Embryonic facial prominence (tissue), 1 donor: ENCODE data around the gene MET.
"Not testable (repeated sequence)": the region's sequence is repeated elsewhere in the genome, so short reads cannot be mapped to it uniquely, and the experiment has no call there.

Experiments
- DNase-seq: peaks from one replicate; pipeline ENCODE4 v3.0.0-alpha.2; 2016; ENCODE audit errors: extremely low spot score

The MET gene

DNA sequence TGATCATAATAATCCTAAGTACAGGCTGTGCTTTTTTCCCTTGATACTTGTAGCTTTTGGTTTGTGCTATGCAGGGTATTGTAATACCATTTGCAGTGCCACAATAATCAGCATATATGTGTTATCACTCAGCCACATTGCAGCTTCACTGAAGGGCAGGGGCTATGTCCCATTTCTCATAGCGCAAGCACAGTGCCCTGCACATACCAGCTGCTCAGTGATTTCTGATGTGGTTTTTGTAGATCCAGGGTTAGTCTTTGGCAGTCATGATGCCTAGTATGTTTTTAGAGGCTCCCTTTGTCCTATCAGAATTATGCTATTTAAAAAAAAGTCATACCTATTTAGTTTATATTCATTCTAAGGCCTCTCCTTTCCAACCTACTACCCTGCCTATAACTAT lies 25.8 kb downstream of the MET start:
- DNase-seq, result no peak

DNA sequence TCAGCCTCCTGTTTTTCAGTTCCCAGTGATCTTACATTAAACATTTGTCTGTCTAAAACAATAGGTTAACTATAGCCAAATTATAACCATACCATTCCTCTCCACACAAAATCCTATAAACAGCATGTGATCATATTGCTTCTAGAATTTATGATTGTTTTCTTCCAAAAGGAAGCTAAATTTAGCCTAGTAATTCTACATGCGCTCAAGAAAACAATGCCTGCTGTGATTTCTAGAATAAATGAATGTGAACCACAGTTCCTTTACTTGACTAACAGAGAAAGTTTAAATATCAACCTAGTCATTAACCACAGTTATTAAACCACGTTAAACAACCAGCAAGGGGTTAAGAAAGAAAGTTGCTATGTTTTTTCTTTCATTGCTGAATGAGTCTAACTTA lies 26.4 kb downstream of the MET start:
- DNase-seq, result no peak

- no peak for DNase-seq
These were observed 27.1 kb downstream of the MET start for GRCh38 chr7:116698930-116699721.

GRCh38 chr7:116699722-116700120 lies 27.7 kb downstream of the MET start:
- no peak for DNase-seq

DNA sequence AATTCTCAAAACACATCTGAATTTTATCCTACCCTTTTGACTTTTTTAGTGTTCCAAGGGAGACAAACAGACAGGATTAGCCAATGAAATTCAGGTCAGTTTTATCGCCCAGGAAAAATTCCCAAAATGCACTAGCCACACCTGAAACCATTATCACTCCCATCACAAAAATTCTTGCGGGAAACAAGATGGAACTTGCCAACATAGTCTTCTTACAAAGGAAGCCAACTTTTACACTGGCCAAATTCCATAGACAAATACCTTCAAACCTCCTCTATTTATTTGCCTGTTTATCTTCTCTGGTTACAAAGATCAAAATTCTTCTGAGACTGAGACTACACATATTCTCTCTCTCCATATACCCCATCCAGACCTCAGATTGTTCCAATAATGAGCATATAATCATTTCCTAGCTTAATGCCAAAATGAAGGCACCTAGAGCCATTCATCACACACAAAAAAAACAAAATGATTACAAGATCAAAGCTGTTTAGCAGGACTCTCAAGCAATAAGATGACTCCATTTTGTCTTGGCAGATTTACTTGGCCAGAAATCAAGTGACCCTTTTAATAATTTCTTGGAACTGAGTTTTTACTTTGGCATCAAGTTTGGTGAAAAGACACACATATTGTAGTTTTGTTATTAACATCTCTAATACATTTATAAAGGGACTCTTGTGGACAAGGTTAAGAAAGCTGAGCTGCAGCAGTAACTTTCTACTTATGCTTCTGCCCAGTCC lies 30.2 kb downstream of the MET start:
- DNase-seq, result no peak

GRCh38 chr7:116704650-116705228 lies 32.7 kb downstream of the MET start:
- no peak for DNase-seq

- DNase-seq, result no peak
These were observed 33.4 kb downstream of the MET start for GRCh38 chr7:116705419-116705818.

DNA sequence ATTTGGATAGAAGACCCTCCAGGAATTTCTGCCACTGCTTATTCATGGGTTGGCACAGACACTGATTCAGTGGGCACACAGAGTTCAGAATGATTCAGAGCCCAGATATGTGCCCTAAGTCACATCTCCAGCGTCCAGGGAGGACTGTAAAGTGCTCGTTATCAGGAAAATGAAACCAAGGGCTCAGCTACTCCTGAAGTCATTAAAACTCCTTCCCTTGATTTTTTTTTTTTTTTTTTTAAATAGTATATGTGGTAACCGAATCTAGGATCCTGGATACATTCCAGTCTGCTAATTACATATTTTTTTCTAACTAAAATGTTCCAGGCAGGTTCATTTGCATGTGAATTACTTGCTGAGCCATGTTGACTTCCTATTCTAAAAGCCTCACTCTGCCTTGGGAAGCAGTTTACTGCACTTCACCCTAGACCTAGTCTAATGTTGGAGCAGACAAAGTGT lies 34.7 kb downstream of the MET start:
- DNase-seq, result no peak

DNA sequence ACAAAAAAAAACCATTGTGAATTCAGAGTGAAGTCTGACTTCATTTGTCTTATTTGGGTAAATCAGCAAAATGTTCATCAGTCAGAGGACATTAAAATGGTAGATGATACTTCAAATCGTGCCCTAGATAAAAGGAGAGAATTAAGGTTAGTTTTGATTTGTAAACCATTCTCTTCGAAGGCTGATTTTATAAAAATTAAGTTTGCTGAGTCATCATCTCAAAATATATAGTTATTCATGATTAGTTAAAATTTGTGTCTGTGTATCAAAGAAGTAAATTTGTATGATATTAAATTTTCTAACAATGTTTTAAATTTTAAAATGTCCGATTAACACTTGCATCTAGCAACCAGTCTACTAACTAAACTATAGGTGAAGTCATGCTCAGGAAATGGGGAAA lies 35.3 kb downstream of the MET start:
- DNase-seq, result no peak

GRCh38 chr7:116708248-116708647 lies 36.3 kb downstream of the MET start:
- no peak for DNase-seq

DNA sequence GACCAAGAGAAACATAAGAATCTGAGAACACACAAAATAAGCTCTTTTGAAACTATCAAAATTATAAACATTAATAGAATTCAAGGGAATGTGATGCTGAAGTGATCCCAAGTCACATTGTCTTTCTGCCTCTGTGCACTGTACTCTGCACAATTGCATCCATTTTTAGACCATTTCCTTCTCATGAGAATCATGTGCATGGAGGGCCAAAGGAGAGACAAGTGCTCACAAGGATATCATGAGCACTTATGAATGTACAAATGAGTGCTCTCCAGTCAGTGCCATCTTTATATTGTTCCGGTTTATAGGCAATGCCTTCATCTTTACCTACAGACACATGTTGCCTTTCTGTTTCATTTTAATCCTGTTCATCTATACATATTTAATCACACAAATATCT lies 36.9 kb downstream of the MET start:
- no peak for DNase-seq

GRCh38 chr7:116709336-116709735 lies 37.3 kb downstream of the MET start:
- DNase-seq, result no peak

- DNase-seq, result no peak
These were observed 38.9 kb downstream of the MET start for GRCh38 chr7:116710764-116711452.

DNA sequence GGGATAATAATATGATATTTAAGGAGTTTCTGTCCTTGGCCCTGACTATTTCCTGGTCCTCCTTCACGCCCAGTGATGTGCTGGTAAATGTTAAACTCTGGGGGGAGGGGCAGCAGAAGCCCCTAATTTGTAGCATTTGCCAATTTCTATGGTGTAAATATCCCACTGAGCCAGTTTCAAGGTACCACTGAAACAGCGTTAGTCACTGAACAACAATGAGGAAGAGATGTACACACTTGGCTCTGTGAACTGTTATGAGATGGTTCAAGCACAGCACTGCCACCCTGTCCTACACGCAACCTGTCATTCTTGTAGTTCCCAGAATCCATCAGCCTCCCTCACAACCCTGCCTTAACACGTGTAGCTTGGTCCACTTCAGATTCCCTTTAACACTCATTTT lies 39.8 kb downstream of the MET start:
- no peak for DNase-seq

DNA sequence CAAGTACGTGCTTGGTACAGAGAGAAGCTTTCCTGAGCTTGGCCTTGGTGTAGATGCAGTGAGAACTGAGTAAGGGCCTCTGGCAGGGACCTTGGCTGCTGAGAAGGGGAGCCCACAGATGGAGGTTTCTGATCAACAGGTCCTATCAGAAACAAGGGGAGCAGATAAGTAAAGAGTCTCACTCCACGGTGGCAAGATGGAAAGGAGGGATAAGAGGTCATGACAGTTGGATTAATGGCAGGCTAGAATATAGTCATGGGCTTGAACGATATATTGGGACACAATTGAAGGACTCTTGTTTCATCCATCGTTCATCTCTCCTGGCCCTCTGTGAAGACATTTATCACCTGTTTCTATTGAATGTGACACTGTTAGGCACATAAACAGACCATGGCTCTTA lies 41.5 kb downstream of the MET start:
- DNase-seq, result no peak

- no peak for DNase-seq
These were observed 41.9 kb downstream of the MET start for GRCh38 chr7:116713918-116714317.

DNA sequence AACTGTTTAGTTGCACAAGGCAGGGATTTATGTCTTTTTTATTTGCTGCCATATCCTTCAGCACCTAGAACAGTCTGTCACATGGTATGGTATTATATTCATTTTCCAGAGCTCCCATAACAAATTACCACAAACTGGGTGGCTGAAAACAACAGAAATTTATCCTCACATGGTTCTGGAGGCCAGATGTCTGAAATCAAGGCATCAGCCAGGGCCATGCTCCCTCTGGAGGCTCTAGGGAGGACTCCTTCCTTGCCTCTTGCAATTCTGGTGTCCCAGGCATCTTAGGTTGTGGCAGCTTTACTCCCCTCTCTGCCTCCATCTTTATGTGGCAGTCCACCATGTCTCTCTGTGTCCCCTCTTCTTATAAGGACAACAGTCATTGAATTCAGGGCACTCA lies 43.1 kb downstream of the MET start:
- DNase-seq, result no peak

GRCh38 chr7:116717137-116717536 lies 45.1 kb downstream of the MET start:
- DNase-seq, result no peak

GRCh38 chr7:116723959-116724529 lies 52.0 kb downstream of the MET start:
- DNase-seq, result not testable (repeated sequence)

GRCh38 chr7:116724560-116725231 lies 52.7 kb downstream of the MET start:
- DNase-seq, result no peak

DNA sequence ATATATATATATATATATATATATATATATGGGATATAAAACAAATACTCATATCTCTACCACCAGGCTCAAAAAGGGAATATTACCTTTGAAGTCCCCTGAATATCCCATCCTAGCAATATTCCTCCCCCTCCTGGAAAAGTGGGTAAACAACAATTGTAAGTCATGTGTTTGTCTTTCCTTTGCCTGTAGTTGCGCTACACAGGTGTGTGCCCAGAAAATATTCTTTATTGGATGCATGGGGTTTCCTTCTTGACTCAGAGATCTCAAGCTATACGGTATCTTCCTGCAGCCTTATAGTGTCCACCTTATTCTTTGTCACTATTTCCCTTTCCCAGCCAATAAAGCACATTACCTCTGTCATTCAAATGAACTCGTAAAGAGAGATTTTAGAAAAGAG lies 54.2 kb downstream of the MET start:
- no peak for DNase-seq
